HL-60 (cell line): Measurements from ENCODE around the gene RANBP9.

Experiments
- CTCF ChIP-seq: IDR thresholded peaks from one replicate; pipeline ENCODE4 v1.5.1; 2011; ENCODE audit warnings: low read length, control low read depth, inconsistent platforms; ENCODE audit not compliant: insufficient read depth
- POLR2AphosphoS5 ChIP-seq: IDR thresholded peaks from 2 replicates; pipeline ENCODE4 v1.6.1; 2012; ENCODE audit warnings: low read depth

- no peak for TF ChIP-seq CTCF
- no peak for TF ChIP-seq POLR2AphosphoS5
These were observed 12.9 kb downstream of the RANBP9 start for GRCh38 chr6:13698715-13699114.
